ENCODE data around the gene ADAT1. TPM values are rescaled to one million over a fixed set of nuclear protein-coding genes. Genes with fewer than 3 reads are reported as not detected.

ADAT1 gene
- total RNA-seq, 3 donors from 2014 or later = 30.1 to 74.9 (median 62.3) TPM

GRCh38 chr16:75658175-75658574, 35.1 kb upstream of the ADAT1 start:
- Histone ChIP-seq H3K4me1 (no peaks in the 10 kb centered on the region), H3K27me3 (no peaks in the 10 kb centered on the region), H3K36me3 (no peaks in the 10 kb centered on the region), H3K4me3 (no peak overlapping the region), H3K9me3 (no peaks in the 10 kb centered on the region), H3K27ac (no peak overlapping the region)
- DNase-seq (ENCODE audit: low spot score in 2 of 2) = no peak
- TF ChIP-seq POLR2A (IDR thresholded peaks at IDR 0.05) (no peak), CTCF (IDR thresholded peaks at IDR 0.05) (no peak), POLR2AphosphoS5 (IDR thresholded peaks at IDR 0.05) (no peak)
- intact Hi-C loops (cut with DNase I; ENCODE audit: low total_unique reads) = no loop called here

GRCh38 chr16:75653922-75654321, 30.8 kb upstream of the ADAT1 start:
- Histone ChIP-seq H3K4me1 (peaks cover 0 to 24% of the 10 kb centered on the region in 2 donors), H3K27me3 (no peaks in the 10 kb centered on the region), H3K27ac (no peak overlapping the region), H3K36me3 (no peaks in the 10 kb centered on the region), H3K4me3 (no peak overlapping the region), H3K9me3 (no peaks in the 10 kb centered on the region)
- intact Hi-C loops (cut with DNase I; ENCODE audit: low total_unique reads) = no loop called here
- no peak for TF ChIP-seq CTCF (IDR thresholded peaks at IDR 0.05)
- no peak for TF ChIP-seq POLR2A (IDR thresholded peaks at IDR 0.05)
- TF ChIP-seq POLR2AphosphoS5 (IDR thresholded peaks at IDR 0.05) = no peak
- DNase-seq (ENCODE audit: low spot score in 2 of 2) = no peak

- H3K4me3 ChIP-seq = peak overlapping the region; percentile 86 to 100 (median 87)
- peak overlapping the region; percentile 96 to 99 for H3K27ac ChIP-seq
- TF ChIP-seq POLR2A (IDR thresholded peaks at IDR 0.05) (peak; percentile 18), POLR2AphosphoS5 (IDR thresholded peaks at IDR 0.05) (peak in 1 of 3 donors; percentile 18), CTCF (IDR thresholded peaks at IDR 0.05) (no peak)
- H3K36me3 ChIP-seq = no peaks in the 10 kb centered on the region
- no peaks in the 10 kb centered on the region for H3K27me3 ChIP-seq
- DNase-seq (ENCODE audit: low spot score in 2 of 2) = peak; percentile 78 to 82
- H3K9me3 ChIP-seq = no peaks in the 10 kb centered on the region
- intact Hi-C loops (cut with DNase I; ENCODE audit: low total_unique reads) = no loop called here
- H3K4me1 ChIP-seq = peaks cover 0 to 34% of the 10 kb centered on the region in 2 donors
Observed at GRCh38 chr16:75648265-75649076, 25.4 kb upstream of the ADAT1 start.

- Histone ChIP-seq H3K27ac (peak within 1 kb of the TSS; percentile 96 to 99), H3K4me3 (peak within 1 kb of the TSS; percentile 86 to 100 (median 87)), H3K27me3 (no peaks in the 10 kb centered on the region), H3K4me1 (peaks cover 0 to 34% of the 10 kb centered on the region in 2 donors), H3K9me3 (no peaks in the 10 kb centered on the region), H3K36me3 (no peaks in the 10 kb centered on the region)
- TF ChIP-seq POLR2A (IDR thresholded peaks at IDR 0.05) (peak; percentile 90), CTCF (IDR thresholded peaks at IDR 0.05) (no peak), POLR2AphosphoS5 (IDR thresholded peaks at IDR 0.05) (peak; percentile 92 to 98 (median 94))
- intact Hi-C loops (cut with DNase I; ENCODE audit: low total_unique reads) = no loop called here
- DNase-seq (ENCODE audit: low spot score in 2 of 2) = peak; percentile 92 to 93
Observed at GRCh38 chr16:75647492-75648264, 24.6 kb upstream of the ADAT1 start, which contains the start of the genes KARS1 and TERF2IP. KARS1 (minus strand) TSS chr16:75647665; CDS start chr16:75647639, 26 bp downstream. TERF2IP (plus strand) TSS chr16:75647773; CDS start chr16:75647883, 110 bp downstream.

Data from breast epithelium (tissue), 4 donors.